HG03108 (cell line): ENCODE data around the gene IL1RAPL1.

Source experiments
- ATAC-seq: cut with Tn5 transposase; IDR thresholded peaks from one replicate; pipeline ENCODE4 v1.9.1; 2021; ENCODE audit warnings: moderate library complexity; ENCODE audit not compliant: unreplicated experiment

The IL1RAPL1 gene

GRCh38 chrX:28626515-28626914 lies 39.3 kb downstream of the IL1RAPL1 start:
- no peak for ATAC-seq

GRCh38 chrX:28628120-28628519 lies 40.9 kb downstream of the IL1RAPL1 start:
- no peak for ATAC-seq

- ATAC-seq = no peak
Observed at GRCh38 chrX:28638775-28639174, 51.5 kb downstream of the IL1RAPL1 start.

GRCh38 chrX:28639451-28639850 lies 52.2 kb downstream of the IL1RAPL1 start:
- ATAC-seq = no peak

GRCh38 chrX:28649541-28649940 lies 62.3 kb downstream of the IL1RAPL1 start:
- ATAC-seq = no peak

GRCh38 chrX:28651186-28651585 lies 63.9 kb downstream of the IL1RAPL1 start:
- no peak for ATAC-seq

GRCh38 chrX:28659269-28659668 lies 72.0 kb downstream of the IL1RAPL1 start:
- no peak for ATAC-seq

GRCh38 chrX:28665778-28666177 lies 78.5 kb downstream of the IL1RAPL1 start:
- no peak for ATAC-seq

GRCh38 chrX:28668303-28668702 lies 81.1 kb downstream of the IL1RAPL1 start:
- ATAC-seq = no peak

GRCh38 chrX:28668957-28669356 lies 81.7 kb downstream of the IL1RAPL1 start:
- ATAC-seq = no peak

- no peak for ATAC-seq
Observed at GRCh38 chrX:28670074-28670473, 82.8 kb downstream of the IL1RAPL1 start.

GRCh38 chrX:28675173-28675572 lies 87.9 kb downstream of the IL1RAPL1 start:
- ATAC-seq = no peak

- ATAC-seq = no peak
Observed at GRCh38 chrX:28693101-28693500, 105.9 kb downstream of the IL1RAPL1 start.

GRCh38 chrX:28697732-28698131 lies 110.5 kb downstream of the IL1RAPL1 start:
- ATAC-seq = no peak

- no peak for ATAC-seq
Observed at GRCh38 chrX:28701222-28701621, 114.0 kb downstream of the IL1RAPL1 start.

- no peak for ATAC-seq
Observed at GRCh38 chrX:28706964-28707363, 119.7 kb downstream of the IL1RAPL1 start.

- ATAC-seq = no peak
Observed at GRCh38 chrX:28709421-28709820, 122.2 kb downstream of the IL1RAPL1 start.

- no peak for ATAC-seq
Observed at GRCh38 chrX:28717864-28718263, 130.6 kb downstream of the IL1RAPL1 start.

GRCh38 chrX:28718450-28718849 lies 131.2 kb downstream of the IL1RAPL1 start:
- no peak for ATAC-seq

GRCh38 chrX:28719620-28720019 lies 132.4 kb downstream of the IL1RAPL1 start:
- ATAC-seq = no peak

GRCh38 chrX:28752330-28752729 lies 165.1 kb downstream of the IL1RAPL1 start:
- no peak for ATAC-seq

GRCh38 chrX:28756175-28756574 lies 168.9 kb downstream of the IL1RAPL1 start:
- ATAC-seq = no peak

- ATAC-seq = no peak
Observed at GRCh38 chrX:28756647-28757046, 169.4 kb downstream of the IL1RAPL1 start.

- ATAC-seq = no peak
Observed at GRCh38 chrX:28757290-28757689, 170.0 kb downstream of the IL1RAPL1 start.
